GM19240 (cell line): ENCODE measurements around the gene GREM1.

Experiments
- DNase-seq: peaks from one replicate; pipeline ENCODE4 v3.0.0; 2011; ENCODE audit warnings: low spot score; ENCODE audit not compliant: insufficient read length

The GREM1 gene

DNA sequence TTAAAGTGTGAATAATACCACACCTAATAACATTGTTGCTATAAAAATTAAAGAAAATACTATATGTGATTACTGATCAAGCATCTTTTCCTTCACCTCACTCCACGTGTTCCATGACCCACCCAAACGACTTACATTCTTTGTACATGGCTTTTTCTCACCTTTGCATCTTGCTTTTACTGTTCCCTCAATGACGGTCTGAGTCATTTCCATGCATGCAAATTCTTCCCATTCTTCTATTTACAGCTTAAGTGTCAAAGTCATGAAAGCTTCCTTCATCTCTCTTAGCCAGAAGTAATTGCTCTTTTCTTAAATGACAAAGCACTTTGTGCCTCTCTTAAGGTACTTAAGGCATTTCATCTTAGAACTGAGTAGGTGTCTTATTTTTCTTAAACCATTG is 64.0 kb downstream of the GREM1 start:
- no peak for DNase-seq

- no peak for DNase-seq
Measured at GRCh38 chr15:32784581-32784980, 66.8 kb downstream of the GREM1 start.

DNA sequence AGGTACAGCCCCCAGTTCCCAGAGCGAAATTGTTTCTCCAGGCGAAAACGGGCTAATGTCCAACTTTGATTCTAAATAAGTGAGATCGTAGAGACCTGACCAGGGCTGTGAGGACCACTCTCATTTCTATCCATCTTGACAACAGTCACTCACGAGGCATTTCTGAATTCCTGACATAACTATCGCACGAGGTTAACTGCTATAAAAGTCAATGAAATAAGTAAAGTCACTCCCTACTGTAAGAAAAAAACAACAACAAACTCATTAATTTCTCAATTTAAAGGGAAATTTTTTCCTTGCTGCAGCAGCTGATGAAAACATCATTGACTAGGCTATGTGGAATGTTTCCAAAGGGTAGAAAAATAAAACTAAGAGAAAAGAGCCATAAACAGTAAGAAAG is 69.1 kb downstream of the GREM1 start:
- DNase-seq = no peak

DNA sequence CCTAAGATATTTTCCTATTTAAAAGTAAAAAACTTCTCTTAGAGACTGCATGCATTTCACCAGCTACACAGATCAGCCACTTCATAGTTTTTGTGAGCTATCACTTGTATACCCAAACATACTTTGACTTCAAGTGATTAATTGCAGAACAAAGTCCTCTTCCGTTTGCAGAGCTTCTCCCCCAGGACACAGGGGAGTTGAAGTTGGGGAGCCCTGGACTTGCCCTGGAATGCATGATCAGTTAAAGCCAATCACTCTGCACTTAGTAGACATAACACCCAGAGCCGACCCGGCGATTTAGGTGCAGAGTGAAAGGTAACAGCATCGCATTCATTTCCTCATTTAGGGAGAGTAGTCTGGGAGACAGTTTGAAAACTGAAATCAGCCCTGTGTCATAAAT is 70.1 kb downstream of the GREM1 start:
- DNase-seq = no peak

DNA sequence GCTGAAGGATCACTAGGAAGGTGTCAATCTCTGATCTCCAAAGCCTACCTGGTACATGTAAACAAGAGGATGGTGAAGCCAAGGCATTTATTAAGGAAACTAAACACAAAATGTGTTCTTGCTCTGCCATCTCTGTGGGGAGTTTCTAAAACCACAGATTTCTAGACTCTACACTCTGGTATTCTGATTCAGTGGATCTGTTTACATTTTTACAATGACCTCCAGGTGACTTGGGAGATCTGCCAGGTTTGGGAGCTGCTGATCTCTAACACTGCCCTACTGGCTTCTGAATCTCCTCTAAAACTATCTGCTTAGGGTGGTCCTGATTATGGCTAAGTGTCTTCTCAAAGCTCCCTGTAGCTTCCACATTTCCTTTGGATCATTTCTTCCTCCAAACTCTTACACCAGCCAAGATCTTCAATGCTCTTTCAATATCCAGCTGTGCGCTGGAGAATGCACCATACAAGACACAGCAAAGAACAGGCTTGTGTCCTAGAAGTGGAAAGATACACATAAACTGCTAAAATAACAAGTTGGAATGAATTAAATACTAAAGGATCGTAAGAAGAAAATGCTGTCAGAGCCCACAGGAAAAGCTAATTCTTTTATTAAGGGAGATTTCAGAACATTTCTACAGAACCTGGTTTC is 72.7 kb downstream of the GREM1 start:
- DNase-seq = no peak

- no peak for DNase-seq
Measured at GRCh38 chr15:32792436-32792835, 74.6 kb downstream of the GREM1 start.
